GM10266 (cell line): ENCODE data around the gene MOXD1.

Experiments used
- DNase-seq: peaks from one replicate; pipeline ENCODE4 v3.0.0; 2012; ENCODE audit errors: extremely low spot score
- TF ChIP-seq, protein P1 (sequence below): IDR thresholded peaks from 2 replicates; pipeline ENCODE4 v1.5.1; 2012; ENCODE audit warnings: mild to moderate bottlenecking, low read depth; ENCODE audit not compliant: control insufficient read depth, insufficient read depth; ENCODE audit errors: missing control alignments

The MOXD1 gene

GRCh38 chr6:132390017-132390416 lies 11.3 kb downstream of the MOXD1 start:
- no peak for DNase-seq
- TF ChIP-seq, protein P1, sequence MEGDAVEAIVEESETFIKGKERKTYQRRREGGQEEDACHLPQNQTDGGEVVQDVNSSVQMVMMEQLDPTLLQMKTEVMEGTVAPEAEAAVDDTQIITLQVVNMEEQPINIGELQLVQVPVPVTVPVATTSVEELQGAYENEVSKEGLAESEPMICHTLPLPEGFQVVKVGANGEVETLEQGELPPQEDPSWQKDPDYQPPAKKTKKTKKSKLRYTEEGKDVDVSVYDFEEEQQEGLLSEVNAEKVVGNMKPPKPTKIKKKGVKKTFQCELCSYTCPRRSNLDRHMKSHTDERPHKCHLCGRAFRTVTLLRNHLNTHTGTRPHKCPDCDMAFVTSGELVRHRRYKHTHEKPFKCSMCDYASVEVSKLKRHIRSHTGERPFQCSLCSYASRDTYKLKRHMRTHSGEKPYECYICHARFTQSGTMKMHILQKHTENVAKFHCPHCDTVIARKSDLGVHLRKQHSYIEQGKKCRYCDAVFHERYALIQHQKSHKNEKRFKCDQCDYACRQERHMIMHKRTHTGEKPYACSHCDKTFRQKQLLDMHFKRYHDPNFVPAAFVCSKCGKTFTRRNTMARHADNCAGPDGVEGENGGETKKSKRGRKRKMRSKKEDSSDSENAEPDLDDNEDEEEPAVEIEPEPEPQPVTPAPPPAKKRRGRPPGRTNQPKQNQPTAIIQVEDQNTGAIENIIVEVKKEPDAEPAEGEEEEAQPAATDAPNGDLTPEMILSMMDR: no peak

- TF ChIP-seq, protein P1: no peak
- no peak for DNase-seq
Measured at GRCh38 chr6:132388291-132388690, 13.0 kb downstream of the MOXD1 start.

DNA sequence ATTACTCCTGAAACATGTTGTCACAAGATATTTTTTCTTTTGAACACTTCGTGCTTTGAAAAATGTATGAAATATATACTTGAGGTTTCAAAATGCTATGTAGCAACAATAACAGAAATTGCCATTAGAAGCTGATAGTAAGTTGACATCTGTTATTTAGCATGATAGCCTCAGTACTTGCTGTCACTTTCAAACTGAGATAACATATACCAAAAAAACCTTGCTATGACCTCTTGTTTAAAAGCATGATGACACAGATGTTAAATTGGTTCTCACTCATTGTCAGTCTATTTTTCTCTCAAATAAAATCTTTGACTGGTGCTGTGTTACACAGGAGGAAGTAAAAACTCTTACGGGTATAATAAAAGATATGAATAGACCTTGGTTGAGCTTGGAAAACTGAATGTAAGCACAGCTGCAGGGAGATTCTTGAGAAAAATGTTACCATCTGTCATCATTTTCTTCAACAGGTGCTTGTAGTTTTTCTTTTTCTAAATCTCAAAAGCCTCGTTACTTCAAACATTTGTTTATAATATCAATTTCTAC lies 18.6 kb downstream of the MOXD1 start:
- TF ChIP-seq, protein P1: no peak
- no peak for DNase-seq

- TF ChIP-seq, protein P1: no peak
- no peak for DNase-seq
Measured at GRCh38 chr6:132381381-132381780, 19.9 kb downstream of the MOXD1 start.

GRCh38 chr6:132380358-132381029 lies 20.8 kb downstream of the MOXD1 start:
- DNase-seq: no peak
- TF ChIP-seq, protein P1: no peak

DNA sequence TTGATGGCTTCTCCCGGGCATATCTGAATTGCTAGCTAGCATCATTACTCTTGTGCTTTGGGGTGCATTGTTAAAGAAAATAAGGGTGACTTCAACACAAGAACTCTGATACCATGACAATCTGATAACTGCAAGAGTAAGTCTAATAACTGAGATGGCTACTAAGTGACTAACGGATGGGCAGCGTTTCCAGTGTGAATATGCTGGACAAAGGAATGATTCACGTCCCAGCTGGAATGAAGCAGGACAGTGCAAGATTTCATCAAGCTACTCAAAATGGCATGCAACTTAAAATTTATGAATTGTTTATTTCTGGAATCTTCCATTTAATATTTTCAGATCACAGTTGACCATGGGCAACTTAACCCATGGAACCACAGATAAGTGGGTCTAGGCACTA lies 31.7 kb downstream of the MOXD1 start:
- no peak for DNase-seq
- TF ChIP-seq, protein P1: no peak

GRCh38 chr6:132368916-132369481 lies 32.3 kb downstream of the MOXD1 start:
- TF ChIP-seq, protein P1: no peak
- DNase-seq: no peak
